ENCODE results near the gene SLC27A3.

The SLC27A3 gene

GRCh38 chr1:153745417-153745816, 29.8 kb upstream of the SLC27A3 start:
- DNase-seq (ENCODE audit: low spot score), result no peak
- Histone ChIP-seq H3K4me3 (ENCODE audit: severe bottlenecking) (no peak overlapping the region), H3K36me3 (ENCODE audit: low read depth) (peaks cover 96% of the 10 kb centered on the region), H3K9me3 (ENCODE audit: severe bottlenecking) (no peaks in the 10 kb centered on the region), H3K4me1 (ENCODE audit: insufficient read depth, poor library complexity, severe bottlenecking) (no peaks in the 10 kb centered on the region), H3K27ac (ENCODE audit: poor library complexity, severe bottlenecking) (no peak overlapping the region), H3K27me3 (ENCODE audit: insufficient read depth, poor library complexity, severe bottlenecking) (no peaks in the 10 kb centered on the region)
- no peak for ATAC-seq (ENCODE audit: low read depth)
- no peak for TF ChIP-seq CTCF (IDR thresholded peaks at IDR 0.05; ENCODE audit: poor library complexity, severe bottlenecking)

- Histone ChIP-seq H3K9me3 (ENCODE audit: severe bottlenecking) (no peaks in the 10 kb centered on the region), H3K27ac (ENCODE audit: poor library complexity, severe bottlenecking) (no peak overlapping the region), H3K36me3 (ENCODE audit: low read depth) (peaks cover 96% of the 10 kb centered on the region), H3K4me1 (ENCODE audit: insufficient read depth, poor library complexity, severe bottlenecking) (no peaks in the 10 kb centered on the region), H3K4me3 (ENCODE audit: severe bottlenecking) (no peak overlapping the region), H3K27me3 (ENCODE audit: insufficient read depth, poor library complexity, severe bottlenecking) (no peaks in the 10 kb centered on the region)
- DNase-seq (ENCODE audit: low spot score) (no peak), ATAC-seq (ENCODE audit: low read depth) (no peak)
- no peak for TF ChIP-seq CTCF (IDR thresholded peaks at IDR 0.05; ENCODE audit: poor library complexity, severe bottlenecking)
Measured at GRCh38 chr1:153746174-153746573, 29.0 kb upstream of the SLC27A3 start.

GRCh38 chr1:153748903-153749302, 26.3 kb upstream of the SLC27A3 start:
- ATAC-seq (ENCODE audit: low read depth), result no peak
- H3K36me3 ChIP-seq (ENCODE audit: low read depth), result peaks cover 94% of the 10 kb centered on the region
- H3K4me1 ChIP-seq (ENCODE audit: insufficient read depth, poor library complexity, severe bottlenecking), result no peaks in the 10 kb centered on the region
- H3K27me3 ChIP-seq (ENCODE audit: insufficient read depth, poor library complexity, severe bottlenecking), result no peaks in the 10 kb centered on the region
- no peak for TF ChIP-seq CTCF (IDR thresholded peaks at IDR 0.05; ENCODE audit: poor library complexity, severe bottlenecking)
- no peak overlapping the region for H3K4me3 ChIP-seq (ENCODE audit: severe bottlenecking)
- no peaks in the 10 kb centered on the region for H3K9me3 ChIP-seq (ENCODE audit: severe bottlenecking)
- H3K27ac ChIP-seq (ENCODE audit: poor library complexity, severe bottlenecking), result no peak overlapping the region
- no peak for DNase-seq (ENCODE audit: low spot score)

DNA sequence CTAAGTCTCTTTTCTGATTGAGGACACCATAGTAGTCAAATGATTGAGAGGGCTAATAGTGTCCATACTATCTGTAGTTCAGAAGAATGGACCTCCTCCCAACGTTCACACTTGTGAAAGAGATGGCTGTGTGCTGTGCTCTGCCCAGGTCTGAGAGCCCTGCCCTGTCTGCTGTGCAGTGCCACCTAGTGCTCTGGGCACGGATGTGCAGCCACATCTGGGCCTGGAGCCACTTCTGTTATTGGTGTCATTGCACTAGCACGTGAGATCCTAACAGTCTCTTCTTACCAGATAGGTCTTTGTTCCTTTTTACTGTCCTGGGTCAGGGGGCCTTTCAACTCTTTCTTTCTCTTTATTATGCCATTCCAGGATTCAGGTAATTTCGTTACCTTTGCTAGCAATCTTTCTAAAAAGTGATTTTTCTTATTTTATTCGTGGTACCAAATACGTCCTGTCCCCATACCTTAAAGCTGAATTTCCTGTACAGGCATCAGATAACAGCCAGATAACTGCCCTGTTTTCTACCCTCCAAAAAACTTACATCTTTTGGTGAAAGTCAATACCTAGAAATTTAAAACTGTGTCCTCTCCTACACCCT, 25.7 kb upstream of the SLC27A3 start:
- Histone ChIP-seq H3K9me3 (ENCODE audit: severe bottlenecking) (no peaks in the 10 kb centered on the region), H3K4me1 (ENCODE audit: insufficient read depth, poor library complexity, severe bottlenecking) (no peaks in the 10 kb centered on the region), H3K27me3 (ENCODE audit: insufficient read depth, poor library complexity, severe bottlenecking) (no peaks in the 10 kb centered on the region), H3K36me3 (ENCODE audit: low read depth) (peaks cover 94% of the 10 kb centered on the region), H3K4me3 (ENCODE audit: severe bottlenecking) (no peak overlapping the region), H3K27ac (ENCODE audit: poor library complexity, severe bottlenecking) (no peak overlapping the region)
- DNase-seq (ENCODE audit: low spot score), result no peak
- peak; percentile 93 for TF ChIP-seq CTCF (IDR thresholded peaks at IDR 0.05; ENCODE audit: poor library complexity, severe bottlenecking)
- ATAC-seq (ENCODE audit: low read depth), result peak; percentile 98

Measured in RWPE2 (cell line).